DND-41 (cell line): Measurements from ENCODE around the gene TIGD1.

Source experiments
- ATAC-seq: fragments of 200-7000 bp; cut with Tn5 transposase; 3 replicates; pipeline ENCODE4 v1.9.1; 2021; ENCODE audit warnings: low read depth; ENCODE audit not compliant: insufficient read depth
- DNase-seq: peaks from one replicate; pipeline ENCODE4 v3.0.0-alpha.2; 2020
- H2AFZ ChIP-seq: 2 replicates; pipeline ENCODE4 v1.6.0; 2012; ENCODE audit warnings: low read depth, low read length
- H3K27ac ChIP-seq: 2 replicates; pipeline ENCODE4 v1.5.1; 2012; ENCODE audit warnings: low read length, inconsistent platforms
- H3K27me3 ChIP-seq: fragments of 200-600 bp; sonication (generic); 2 replicates; pipeline ENCODE4 v1.6.0; 2012; ENCODE audit warnings: low read length, mild to moderate bottlenecking, inconsistent platforms; ENCODE audit not compliant: insufficient read depth, poor library complexity
- H3K36me3 ChIP-seq: 2 replicates; pipeline ENCODE4 v1.5.1; 2012; ENCODE audit warnings: low read length, inconsistent platforms; ENCODE audit not compliant: insufficient read depth
- H3K4me1 ChIP-seq: 2 replicates; pipeline ENCODE4 v1.5.1; 2012; ENCODE audit warnings: mild to moderate bottlenecking, low read length; ENCODE audit not compliant: insufficient read depth
- H3K4me2 ChIP-seq: 2 replicates; pipeline ENCODE4 v1.6.0; 2012; ENCODE audit warnings: mild to moderate bottlenecking, moderate library complexity, low read length, inconsistent platforms; ENCODE audit not compliant: insufficient read depth
- H3K4me3 ChIP-seq, 2 experiments: fragments of 200-600 bp in 1 of 2; shearing (Covaris generic) in 1 of 2; 2 replicates each; pipeline ENCODE4 v1.5.1; 2012 to 2016; ENCODE audit warnings: inconsistent platforms in 2 of 2, low read length in 2 of 2, mild to moderate bottlenecking in 2 of 2, low read depth in 1 of 2, moderate library complexity in 1 of 2
- H3K79me2 ChIP-seq: 2 replicates; pipeline ENCODE4 v1.6.0; 2012; ENCODE audit warnings: low read length, inconsistent platforms; ENCODE audit not compliant: insufficient read depth
- H3K9ac ChIP-seq: 2 replicates; pipeline ENCODE4 v1.6.0; 2012; ENCODE audit warnings: low read depth, mild to moderate bottlenecking, inconsistent platforms, low read length, moderate library complexity
- H3K9me3 ChIP-seq: 2 replicates; pipeline ENCODE4 v1.5.1; 2012; ENCODE audit warnings: low read length, moderate library complexity, mild to moderate bottlenecking, inconsistent platforms; ENCODE audit not compliant: insufficient read depth, severe bottlenecking
- H4K20me1 ChIP-seq: 2 replicates; pipeline ENCODE4 v1.6.0; 2012; ENCODE audit warnings: low read length; ENCODE audit not compliant: insufficient read depth
- CTCF ChIP-seq: IDR thresholded peaks from 2 replicates; pipeline ENCODE4 v1.5.1; 2012; ENCODE audit warnings: borderline replicate concordance, low read length, moderate library complexity, mild to moderate bottlenecking; ENCODE audit not compliant: poor library complexity, severe bottlenecking; ENCODE audit errors: extremely low read depth
- EZH2 ChIP-seq: IDR thresholded peaks from 3 replicates; pipeline ENCODE4 v1.6.1; 2012; ENCODE audit warnings: borderline replicate concordance, low read depth, mild to moderate bottlenecking, moderate library complexity, low read length, inconsistent platforms; ENCODE audit not compliant: severe bottlenecking

The TIGD1 gene

GRCh38 chr2:232568161-232568560, 17.8 kb upstream of the TIGD1 start:
- TF ChIP-seq CTCF: no peak
- TF ChIP-seq EZH2: no peak
- Histone ChIP-seq H3K27ac (no peak overlapping the region), H4K20me1 (no peaks in the 10 kb centered on the region), H2AFZ (no peak overlapping the region), H3K79me2 (no peaks in the 10 kb centered on the region), H3K4me3 (no peak overlapping the region), H3K9me3 (no peaks in the 10 kb centered on the region), H3K36me3 (peaks cover 83% of the 10 kb centered on the region), H3K4me2 (no peak overlapping the region), H3K4me1 (no peaks in the 10 kb centered on the region), H3K27me3 (no peaks in the 10 kb centered on the region), H3K9ac (no peak overlapping the region)
- no peak for DNase-seq
- no peak for ATAC-seq

- H3K79me2 ChIP-seq: no peaks in the 10 kb centered on the region
- no peak for ATAC-seq
- H3K4me2 ChIP-seq: no peak overlapping the region
- no peak overlapping the region for H3K4me3 ChIP-seq
- H3K36me3 ChIP-seq: peaks cover 83% of the 10 kb centered on the region
- no peak for DNase-seq
- H4K20me1 ChIP-seq: no peaks in the 10 kb centered on the region
- no peak overlapping the region for H3K27ac ChIP-seq
- H3K9ac ChIP-seq: no peak overlapping the region
- H2AFZ ChIP-seq: no peak overlapping the region
- no peaks in the 10 kb centered on the region for H3K4me1 ChIP-seq
- H3K27me3 ChIP-seq: no peaks in the 10 kb centered on the region
- no peak for TF ChIP-seq EZH2
- TF ChIP-seq CTCF: no peak
- no peaks in the 10 kb centered on the region for H3K9me3 ChIP-seq
Observed at GRCh38 chr2:232567721-232568120, 17.4 kb upstream of the TIGD1 start.

GRCh38 chr2:232563580-232563979, 13.2 kb upstream of the TIGD1 start:
- Histone ChIP-seq H3K9me3 (no peaks in the 10 kb centered on the region), H4K20me1 (no peaks in the 10 kb centered on the region), H3K4me2 (no peak overlapping the region), H3K27me3 (no peaks in the 10 kb centered on the region), H3K36me3 (peaks cover 82% of the 10 kb centered on the region), H3K9ac (no peak overlapping the region), H3K4me3 (no peak overlapping the region), H3K79me2 (no peaks in the 10 kb centered on the region), H3K4me1 (no peaks in the 10 kb centered on the region), H3K27ac (no peak overlapping the region), H2AFZ (no peak overlapping the region)
- no peak for DNase-seq
- TF ChIP-seq CTCF (no peak), EZH2 (no peak)
- ATAC-seq: no peak
